GM19397 (cell line): ENCODE data around the gene ATP8B4.

Experiments
- ATAC-seq: cut with Tn5 transposase; IDR thresholded peaks from one replicate; pipeline ENCODE4 v1.9.1; 2021; ENCODE audit warnings: mild to moderate bottlenecking, moderate library complexity; ENCODE audit not compliant: unreplicated experiment

The ATP8B4 gene

DNA sequence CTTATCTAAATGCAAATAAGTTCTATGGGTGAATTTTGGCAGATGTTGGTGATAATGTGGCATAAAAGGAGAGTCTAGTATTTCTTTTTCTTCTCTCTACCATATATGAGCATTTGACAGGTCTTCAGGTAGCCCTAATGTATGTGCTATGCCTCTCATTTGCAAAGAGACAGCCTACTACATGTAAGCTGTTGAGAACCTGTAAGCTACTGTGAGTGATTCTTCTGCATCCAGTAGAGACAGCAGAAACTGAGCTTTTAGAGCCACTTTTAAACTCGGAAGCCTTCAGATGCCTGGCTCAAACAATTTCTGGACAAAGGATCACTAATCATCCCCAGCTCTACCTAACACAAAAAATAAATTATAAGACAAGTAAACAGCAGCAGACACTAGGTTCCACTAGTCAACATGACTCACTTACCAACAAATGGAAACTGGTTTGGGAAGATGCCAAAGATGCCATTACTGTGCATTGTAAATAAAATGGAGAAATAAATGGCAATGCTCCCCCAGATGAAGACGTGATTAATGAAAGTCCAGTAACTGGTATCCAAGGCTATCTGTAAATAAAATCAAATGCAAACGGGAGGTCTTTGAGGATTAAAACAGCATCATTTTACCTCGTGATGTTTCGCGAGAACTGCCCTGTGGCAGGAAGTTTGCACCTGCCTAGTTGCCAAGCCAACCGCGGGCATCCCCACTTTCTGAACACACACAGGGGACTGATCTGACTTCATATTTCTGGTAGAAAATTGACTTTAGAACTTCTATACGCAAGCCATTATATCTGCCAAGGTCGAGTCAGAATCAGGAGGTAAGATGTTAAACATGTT is 252.9 kb downstream of the ATP8B4 start:
- no peak for ATAC-seq

DNA sequence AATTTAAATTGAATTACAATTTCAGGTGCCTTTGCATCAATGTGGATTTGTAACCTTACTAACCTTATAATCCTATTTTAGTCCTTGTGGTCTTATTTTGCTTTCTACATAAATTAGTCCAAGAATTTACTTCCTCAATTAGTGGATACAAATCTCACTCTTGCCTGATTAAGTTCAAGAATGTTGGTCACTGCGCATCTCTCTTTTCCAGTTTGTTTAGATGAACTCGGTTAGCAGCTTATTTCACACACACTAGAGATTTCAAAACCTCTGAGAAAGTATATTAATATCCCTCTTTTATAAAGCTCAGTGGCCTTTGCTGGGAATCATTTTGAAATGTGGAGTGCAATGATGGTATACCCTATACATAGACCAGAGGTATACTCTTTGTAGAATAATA is 254.8 kb downstream of the ATP8B4 start:
- ATAC-seq: no peak

DNA sequence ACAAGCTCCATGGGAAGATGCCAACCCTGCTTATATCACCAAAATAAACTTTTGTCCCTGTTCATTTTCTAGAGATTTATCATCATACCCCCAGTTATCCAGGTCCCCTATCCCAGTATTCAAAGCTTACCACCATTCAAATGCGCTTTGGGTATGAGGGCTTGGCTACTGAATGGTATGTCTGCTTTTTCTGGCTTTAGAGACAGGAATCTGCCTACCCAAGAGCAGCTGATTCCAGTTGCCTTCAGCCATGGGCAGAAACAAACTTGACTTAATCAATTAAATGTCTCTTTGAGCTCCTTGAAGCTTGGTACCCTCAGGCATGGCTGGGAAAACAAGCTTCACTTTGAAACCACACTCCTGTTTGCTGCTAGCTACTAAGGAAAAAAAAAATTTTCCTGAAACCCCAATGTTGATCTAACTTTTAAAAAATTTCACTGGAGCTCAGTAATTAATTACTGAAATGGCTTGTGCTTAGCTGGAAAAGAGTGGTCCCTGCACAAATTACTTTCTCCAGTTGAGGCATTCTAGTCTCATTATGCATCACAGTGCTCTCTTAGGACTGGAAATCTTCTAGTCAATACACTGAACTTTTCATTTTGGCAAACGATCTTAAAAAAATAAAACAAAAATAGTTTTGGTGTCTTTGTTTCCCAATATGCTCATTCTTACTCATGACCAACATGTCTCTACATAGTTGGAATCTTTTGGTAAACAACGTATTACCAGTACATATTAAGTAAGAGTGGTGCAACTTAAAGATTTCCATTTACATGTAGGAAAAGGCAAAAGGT is 255.4 kb downstream of the ATP8B4 start:
- no peak for ATAC-seq

DNA sequence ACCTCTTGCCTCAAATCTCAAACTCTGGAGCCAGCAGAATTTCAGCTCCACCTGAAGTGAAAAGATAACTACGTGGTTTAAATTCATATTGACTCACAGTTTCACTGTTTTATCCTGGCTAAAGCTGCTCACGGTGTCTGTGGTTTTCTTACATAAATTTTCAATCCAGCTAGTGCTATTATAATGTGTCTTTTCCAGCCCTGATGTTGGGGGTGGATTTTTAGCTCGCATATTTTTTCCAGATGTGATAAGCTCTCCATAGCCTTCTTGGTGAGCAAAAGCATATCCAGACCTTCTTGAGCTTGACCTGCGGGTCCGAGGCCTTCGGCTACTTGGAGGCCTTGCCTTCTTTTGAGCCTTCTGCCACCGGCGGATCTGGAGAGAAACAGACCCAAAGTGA is 258.9 kb downstream of the ATP8B4 start:
- no peak for ATAC-seq

DNA sequence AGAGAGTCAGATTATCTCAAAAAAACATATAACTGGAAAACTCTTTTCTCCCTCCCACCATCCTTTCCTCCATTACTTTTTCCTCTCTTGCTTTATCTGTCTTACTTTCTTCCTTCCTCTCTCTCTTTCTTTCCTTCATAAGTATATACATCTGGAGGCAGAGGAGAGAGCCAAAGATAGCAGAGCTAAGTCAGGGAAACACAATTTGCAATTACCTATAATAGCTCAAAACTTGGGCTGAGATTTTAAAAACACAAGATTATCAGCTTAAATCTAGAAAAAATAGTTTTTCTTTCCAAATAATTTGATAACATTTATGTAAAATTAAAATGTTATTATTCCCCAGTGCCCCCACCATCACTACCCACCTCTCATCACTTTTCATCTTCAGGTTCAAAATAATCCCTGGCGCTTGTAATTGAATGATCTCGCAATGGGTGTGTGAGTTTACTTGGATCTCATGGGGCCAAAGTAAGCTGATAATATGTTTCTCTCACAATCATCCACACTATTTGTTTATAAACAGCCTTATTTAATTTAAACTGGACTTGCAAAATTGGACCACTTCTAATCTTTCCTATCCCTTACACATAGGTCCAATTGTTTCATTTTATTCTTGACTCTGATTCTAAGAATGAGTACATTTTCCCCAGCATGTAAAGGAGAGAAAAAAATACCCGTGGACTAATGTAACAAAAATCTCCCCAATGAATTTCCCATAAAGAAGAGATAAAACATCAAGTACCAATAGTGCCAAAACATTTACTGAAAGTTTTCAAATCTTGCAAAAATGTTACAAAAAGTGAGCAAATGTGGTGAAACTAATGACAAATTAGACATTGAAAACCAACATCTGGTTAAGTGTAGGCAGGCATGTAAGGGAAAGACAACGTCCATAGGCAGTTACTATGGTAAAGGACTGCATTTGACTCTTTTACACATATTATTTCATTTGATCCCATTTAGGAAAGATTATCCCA is 261.2 kb downstream of the ATP8B4 start:
- no peak for ATAC-seq

DNA sequence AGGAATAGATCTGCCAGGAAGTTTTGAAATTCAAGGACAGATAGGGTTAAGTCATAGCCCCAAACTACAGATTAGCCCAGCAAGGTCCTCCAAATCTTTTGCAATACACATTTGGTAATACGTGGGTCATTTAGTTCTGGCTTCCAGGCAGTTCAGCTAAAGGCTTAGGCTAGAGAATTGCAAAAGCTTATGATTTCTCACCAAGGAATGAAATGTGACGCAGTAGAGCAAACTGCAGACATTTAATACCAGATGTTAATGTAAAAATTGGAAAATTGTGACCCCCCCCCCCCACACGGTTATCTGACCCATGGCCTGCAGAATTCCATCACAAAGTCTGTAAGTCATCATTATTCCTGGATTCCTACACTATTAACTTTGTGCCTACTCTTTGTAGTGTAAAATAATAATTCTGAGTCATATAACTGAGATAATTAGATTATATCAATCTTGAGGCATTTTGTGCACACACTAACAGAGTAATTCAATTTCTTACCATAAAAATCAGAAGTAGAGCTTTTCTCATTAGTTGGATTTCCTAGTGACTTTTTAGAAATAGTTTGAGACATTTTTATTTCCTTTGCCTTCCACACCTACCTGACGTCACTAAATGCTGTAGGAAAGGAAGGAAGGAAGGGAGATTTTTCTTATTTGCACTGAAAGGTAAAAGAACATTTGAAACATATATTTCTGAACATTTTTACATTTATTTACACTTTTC is 263.0 kb downstream of the ATP8B4 start:
- ATAC-seq: no peak

DNA sequence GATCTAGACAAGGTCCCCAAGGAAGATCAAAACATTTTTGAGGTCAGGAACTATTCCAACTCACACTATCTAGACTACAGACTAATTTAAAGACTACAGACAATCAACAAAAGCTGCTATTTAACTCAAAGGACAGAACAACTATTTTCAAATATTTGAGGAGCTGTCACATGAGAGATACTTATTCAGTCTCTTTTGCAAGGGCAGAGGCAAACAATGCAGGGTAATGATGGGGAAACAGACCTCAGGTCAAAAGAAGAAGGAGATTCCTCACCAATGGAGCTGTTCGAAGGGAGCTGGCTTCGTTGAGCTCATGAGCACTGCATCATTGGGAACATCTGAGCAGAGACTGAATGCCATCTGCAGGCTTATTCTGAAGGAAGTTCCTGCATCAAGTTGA is 266.3 kb downstream of the ATP8B4 start:
- ATAC-seq: no peak

DNA sequence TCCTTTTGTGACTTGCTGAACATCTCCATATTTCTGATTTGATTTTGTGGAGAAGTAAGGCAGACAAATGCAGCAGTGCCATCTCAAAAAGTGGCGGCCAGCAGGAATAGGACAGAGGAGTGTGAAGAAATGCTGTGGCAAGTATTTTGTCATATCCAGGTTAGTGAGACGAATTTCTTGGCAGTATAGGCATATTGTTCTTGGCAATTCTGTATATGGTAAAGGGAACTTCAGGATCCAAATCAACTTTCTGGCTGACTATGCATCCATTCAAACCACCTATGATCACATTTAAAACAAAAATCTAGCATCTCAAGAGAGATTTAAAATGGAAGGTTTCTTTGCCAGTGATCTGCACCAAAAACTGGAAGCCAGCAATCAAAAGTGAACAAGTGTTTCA is 270.2 kb downstream of the ATP8B4 start:
- no peak for ATAC-seq

DNA sequence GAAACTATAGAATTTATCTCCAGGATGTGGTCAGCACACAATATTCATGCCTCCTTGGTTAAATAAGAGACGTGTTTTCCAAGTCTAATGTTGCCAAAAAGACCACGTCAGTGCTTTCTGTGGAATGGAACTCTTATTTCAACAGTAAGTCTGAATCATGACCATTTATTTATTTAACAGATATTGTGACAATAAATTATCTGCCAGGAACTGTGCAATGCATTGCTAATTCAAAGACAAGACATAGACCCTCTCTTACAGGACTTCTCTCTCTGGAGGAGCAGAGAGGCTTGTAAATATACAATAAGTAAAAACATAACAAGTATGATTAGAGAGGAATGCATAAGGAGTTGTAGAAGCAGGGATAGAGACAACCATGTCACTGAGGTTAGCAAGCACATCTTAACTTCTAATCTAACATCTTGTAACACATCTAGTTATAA is 270.7 kb downstream of the ATP8B4 start:
- ATAC-seq: no peak

DNA sequence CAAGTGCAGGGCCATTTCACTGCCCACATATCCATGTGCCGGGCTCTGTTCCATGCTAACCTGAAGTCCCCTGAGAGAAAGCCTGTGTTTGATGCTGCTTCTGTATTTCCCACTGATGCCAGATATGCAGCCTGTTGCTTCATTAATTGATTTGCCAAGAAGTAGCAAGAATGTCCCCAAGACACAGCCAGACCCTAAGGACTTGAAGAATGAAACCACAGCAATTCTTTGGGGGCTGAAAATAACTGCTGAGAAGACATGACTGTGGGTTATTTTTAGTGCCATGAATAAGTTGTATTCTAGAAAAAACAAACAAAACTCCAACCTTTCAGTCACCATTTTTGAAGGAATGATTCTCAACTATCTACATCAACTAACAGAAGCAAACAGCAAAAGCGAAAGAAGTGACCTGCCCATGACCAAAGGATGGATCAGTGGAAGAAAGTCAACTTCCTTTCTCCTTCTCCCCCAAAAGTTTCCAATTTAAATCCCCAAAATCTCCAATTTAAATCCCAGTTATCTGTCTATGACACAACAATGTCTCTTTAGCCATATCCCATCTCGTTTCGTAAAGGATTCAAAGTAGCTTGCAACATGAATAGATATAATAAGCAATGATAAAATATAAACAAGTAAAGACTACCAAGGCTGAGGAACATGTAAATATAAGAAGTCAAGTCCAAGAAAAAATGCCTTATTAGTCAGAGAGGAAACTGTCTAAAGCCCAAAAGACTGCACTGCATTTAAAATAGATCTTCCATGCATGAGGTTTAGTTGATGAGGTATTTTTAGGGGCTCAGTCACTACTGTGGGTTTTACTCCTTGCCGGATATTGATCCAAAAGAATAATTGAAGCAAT is 271.4 kb downstream of the ATP8B4 start:
- no peak for ATAC-seq

DNA sequence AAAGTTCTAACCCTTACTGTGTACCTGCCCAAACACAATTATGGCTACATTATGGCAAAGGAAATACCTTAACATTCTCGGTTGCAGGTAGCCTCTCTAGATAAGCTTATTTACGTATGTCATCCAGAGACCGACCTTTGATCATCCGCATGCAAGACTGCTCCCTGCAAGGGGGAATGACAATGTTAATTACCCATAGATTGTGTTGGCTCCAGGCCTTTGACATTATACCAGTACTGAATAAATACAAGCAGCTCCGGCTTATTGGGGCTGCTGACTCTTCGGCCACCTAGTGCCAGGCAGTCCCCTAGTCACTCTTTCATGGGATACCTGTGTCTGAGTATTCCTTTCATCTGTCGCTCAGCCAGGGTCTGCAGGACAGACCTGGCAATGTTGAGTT is 274.6 kb downstream of the ATP8B4 start:
- ATAC-seq: no peak

DNA sequence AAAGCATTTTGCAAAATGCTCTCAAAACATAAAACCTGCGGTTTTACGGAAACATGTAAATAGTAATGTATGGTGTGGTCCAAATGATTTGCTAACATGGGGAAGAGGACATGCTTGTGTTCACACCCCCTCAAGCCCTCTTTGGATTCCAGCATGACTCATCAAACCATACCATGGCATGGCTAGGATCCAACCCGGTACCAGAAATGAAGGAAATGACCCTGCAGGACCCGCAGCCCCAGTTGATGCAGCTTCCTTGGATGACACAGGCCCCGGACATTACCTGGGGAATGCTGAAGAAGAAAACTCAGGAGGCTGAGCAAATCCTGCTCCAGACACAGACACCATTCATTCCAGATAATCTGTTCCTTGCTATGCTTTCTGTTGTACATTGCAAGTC is 275.3 kb downstream of the ATP8B4 start:
- no peak for ATAC-seq

DNA sequence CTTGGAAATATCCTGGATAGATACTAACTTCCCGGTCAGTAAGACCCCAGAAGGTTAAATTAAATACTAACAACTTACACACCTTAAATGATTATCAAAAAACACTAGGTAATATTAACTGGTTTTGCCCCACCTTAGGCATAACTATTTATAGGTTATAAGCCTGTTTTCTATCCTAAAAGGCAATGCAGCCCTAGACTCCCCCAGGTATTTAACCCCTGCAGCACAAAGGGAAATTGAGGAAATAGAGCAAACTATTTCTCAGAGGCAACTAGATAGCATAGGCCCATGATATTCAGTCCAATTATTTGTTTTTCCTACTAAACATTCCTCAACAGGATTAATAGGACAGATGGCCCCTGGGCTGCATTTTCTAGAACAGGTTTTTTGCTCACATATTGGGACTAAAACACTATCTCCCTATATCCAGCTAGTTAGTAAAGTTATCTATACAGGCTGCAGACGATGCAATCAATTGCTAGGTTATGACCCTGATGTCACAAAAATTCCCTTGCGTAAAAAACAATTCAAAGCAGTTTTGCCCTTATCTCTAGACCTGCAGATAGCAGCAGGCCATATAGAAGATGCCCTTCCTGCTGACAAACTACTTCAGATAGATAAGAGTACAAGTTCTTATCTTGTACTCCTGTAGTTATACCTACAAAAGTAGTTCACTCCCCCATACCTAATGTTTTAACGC is 276.9 kb downstream of the ATP8B4 start:
- no peak for ATAC-seq

DNA sequence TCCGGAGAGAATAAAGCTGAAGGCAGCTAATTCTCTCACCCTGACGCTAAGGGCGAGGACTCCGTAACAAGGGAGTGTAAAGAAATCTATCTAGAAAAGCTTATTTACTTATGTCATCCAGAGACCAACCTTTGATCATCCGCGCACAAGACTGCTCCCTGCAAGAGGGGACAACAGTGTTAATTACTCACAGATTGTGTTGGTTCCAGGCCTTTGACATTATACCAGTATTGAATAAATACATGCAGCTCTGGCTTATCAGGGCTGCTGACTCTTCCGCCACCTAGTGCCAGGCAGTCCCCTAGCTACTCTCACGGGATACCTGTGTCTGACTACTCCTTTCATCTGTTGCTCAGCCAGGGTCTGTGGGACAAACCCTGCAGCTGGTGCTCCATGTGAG is 286.5 kb downstream of the ATP8B4 start:
- ATAC-seq: no peak

DNA sequence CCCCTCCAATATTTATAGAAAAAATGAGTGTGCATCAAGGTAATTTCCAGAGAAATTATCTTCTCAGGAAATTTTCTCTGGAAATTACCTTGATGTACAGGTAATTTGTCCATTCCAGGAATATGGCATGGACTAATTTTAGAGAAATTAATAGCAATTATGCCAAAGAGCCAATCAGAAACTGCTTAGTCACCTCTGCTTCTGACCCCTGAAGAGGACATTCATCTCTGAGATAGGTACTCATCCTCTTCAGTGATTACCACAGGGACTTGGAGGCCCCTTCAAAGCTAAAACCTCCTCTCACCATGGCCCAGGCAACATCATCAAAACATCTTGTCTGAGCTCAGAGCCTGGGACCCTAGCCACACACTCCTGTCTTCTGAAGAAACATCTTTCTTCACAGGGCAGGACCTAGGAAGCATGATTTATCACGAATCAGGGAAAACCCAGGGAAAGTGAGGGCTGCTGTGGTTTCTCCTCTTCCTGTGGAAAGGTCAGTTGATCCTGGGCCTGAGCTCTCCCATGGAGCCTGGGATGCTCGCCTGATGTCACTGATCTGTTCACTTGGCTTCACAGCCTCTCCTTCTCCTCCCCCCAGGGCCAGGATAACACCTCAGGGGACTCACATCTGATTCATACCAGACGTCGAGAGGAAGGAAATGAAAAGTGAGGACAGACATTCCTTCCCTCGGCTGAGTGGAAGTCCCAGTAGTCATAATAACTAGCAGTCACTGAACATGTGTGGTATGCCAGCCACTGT is 287.6 kb downstream of the ATP8B4 start:
- no peak for ATAC-seq

DNA sequence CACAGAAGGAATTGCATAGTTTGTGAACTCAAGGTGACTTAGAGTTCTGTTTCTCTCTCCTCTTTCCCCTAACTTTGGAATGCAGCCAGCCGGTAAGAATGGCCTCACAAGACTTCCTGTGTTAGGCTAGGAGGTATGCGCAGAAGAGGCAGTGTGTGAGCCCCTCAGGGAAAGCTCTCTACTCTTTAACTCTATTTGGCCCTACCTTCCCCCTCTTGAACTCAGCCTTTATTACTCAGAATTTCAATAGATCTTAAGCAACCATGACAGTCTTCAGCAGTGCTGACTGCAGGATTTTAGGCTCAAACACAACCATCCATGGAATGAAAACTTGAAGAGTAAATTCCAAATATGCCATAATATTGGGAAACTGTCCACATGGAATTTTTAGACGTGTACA is 288.6 kb downstream of the ATP8B4 start:
- ATAC-seq: no peak

DNA sequence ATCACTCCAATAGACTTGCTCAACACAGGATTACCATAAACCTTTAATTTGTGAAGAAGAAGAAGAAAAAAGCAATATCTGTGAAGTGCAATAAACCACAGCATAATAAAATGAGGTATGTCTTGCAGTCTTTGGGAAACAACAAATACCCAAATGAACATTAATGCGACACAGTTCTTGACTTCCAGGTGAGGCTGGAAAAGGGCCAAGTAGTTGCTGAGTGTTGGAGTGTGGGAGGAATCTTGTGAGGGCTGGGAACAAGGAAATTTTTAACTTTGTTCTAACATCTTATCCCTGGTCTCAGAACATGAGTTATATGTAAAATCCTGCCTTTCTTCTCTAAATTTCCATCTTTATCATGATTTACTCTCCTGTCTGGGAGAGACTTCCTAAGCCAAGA is 291.7 kb downstream of the ATP8B4 start:
- ATAC-seq: no peak

DNA sequence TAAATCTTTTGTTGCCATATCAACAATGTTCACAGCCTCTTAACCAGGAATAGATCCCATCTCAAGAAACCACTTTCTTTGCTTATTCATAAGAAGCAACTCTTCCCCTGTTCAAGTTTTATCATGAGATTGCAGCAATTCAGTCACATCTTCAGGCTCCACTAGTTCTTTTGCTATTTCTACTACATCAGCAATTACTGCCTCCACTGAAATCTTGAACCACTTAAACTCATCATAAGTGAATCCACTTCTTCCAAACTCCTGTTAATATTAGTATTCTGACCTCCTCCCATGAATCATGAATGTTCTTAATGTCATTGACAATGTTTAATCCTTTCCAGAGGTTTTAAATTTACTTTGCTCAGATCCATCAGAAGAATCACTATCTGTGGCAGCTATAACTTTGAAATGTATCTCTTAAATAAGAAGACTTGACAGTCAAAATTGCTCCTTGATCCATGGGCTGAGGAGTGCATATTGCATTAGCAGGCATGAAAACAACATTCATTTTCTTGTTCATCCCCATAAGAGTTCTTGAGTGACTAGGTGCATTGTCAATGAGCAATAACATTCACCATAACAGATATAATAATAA is 292.3 kb downstream of the ATP8B4 start:
- ATAC-seq: no peak
